Astrocyte of the cerebellum (primary cell): ENCODE measurements around the gene RDH11.

ENCODE experiments used
- DNase-seq: peaks from one replicate; pipeline ENCODE4 v3.0.0-alpha.2; 2011; ENCODE audit warnings: low read depth
- H3K4me3 ChIP-seq: 2 replicates; pipeline ENCODE4 v1.5.1; 2011; ENCODE audit warnings: mild to moderate bottlenecking, low read depth, low read length, moderate library complexity
- CTCF ChIP-seq: IDR thresholded peaks from 2 replicates; pipeline ENCODE4 v1.5.1; 2012; ENCODE audit warnings: low read length, low read depth, moderate library complexity, mild to moderate bottlenecking; ENCODE audit errors: missing control alignments
- in situ Hi-C: cut with HindIII; loops from 2 replicates; pipeline ENCODE4 v1.10.0; 2017; ENCODE audit warnings: low sequenced_read_pairs

The RDH11 gene

DNA sequence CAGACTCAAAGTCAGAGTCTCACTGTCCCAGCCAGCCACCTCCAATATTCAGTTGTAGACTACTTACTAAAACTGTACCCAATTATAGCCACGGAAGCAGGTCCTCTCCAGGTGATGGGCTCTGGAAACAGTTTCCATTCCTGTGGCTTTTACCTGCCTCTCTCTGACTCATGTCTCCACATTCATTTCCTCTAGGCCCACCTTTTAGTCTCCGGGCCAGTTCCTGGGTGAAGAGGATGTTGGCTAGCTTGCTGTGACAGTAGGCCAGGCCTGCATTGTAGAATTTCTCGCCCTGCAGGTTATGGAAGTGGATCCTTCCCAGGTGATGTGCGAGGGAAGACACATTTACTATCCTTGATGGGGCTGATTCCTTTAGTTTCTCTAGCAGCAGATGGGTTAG is 5.6 kb downstream of the RDH11 start:
- no peak for DNase-seq
- in situ Hi-C loops: no loop called here
- no peak overlapping the region for H3K4me3 ChIP-seq
- no peak for TF ChIP-seq CTCF

GRCh38 chr14:67683842-67684241 is 11.7 kb downstream of the RDH11 start:
- H3K4me3 ChIP-seq: no peak overlapping the region
- DNase-seq: no peak
- in situ Hi-C loops: no loop called here
- no peak for TF ChIP-seq CTCF

DNA sequence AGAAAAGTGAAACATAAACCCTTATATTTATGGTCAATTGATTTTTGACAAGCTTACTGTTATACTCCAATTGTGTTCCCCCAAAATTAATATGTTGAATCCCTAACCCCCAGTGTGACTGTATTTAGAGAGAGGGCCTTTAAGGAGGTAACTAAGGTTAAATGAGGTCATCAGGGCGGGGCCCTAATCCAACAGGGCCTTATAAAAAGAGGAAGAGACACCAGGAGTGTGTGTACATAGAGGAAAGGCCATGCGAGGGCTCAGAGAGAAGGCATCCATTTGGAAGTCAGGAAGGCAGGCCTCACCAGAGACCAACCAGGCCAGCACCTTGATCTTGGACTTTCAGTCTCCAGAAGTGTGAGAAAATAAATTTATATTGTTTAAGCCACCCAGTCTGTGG is 14.6 kb downstream of the RDH11 start:
- in situ Hi-C loops: no loop called here
- DNase-seq: no peak
- no peak for TF ChIP-seq CTCF
- no peak overlapping the region for H3K4me3 ChIP-seq

GRCh38 chr14:67680121-67680602 is 15.4 kb downstream of the RDH11 start:
- in situ Hi-C loops: no loop called here
- H3K4me3 ChIP-seq: no peak overlapping the region
- no peak for TF ChIP-seq CTCF
- no peak for DNase-seq

- in situ Hi-C loops: no loop called here
- TF ChIP-seq CTCF: no peak
- H3K4me3 ChIP-seq: no peak overlapping the region
- DNase-seq: no peak
Measured at GRCh38 chr14:67679006-67679405, 16.6 kb downstream of the RDH11 start.

- no peak for DNase-seq
- peak overlapping the region; percentile 90 for H3K4me3 ChIP-seq
- in situ Hi-C loops: no loop called here
- no peak for TF ChIP-seq CTCF
Measured at GRCh38 chr14:67675219-67675582, 20.4 kb downstream of the RDH11 start.
